Gastrocnemius medialis (tissue), 4 donors: Measurements from ENCODE around the gene RRP1.

Source experiments
- POLR2A ChIP-seq, 2 donors: fragments of 450-650 bp; IDR thresholded peaks; one replicate each; pipeline ENCODE4 v1.6.1; 2017; ENCODE audit warnings: antibody characterized with exemption in 2 of 2, mild to moderate bottlenecking in 2 of 2, moderate library complexity in 2 of 2
- TF ChIP-seq, protein P1 (sequence below), 5 experiments: fragments of 450-650 bp in 3 of 5; fragments of 200-600 bp in 2 of 5; sonication (generic) in 2 of 5; IDR thresholded peaks in 4 of 5; conservative IDR thresholded peaks in 1 of 5; 1 replicate in 4 of 5; 2 replicates in 1 of 5; pipeline ENCODE4 v1.5.1; 2016 to 2019; ENCODE audit warnings: antibody characterized with exemption in 5 of 5, mild to moderate bottlenecking in 3 of 5, moderate library complexity in 3 of 5

DNA sequence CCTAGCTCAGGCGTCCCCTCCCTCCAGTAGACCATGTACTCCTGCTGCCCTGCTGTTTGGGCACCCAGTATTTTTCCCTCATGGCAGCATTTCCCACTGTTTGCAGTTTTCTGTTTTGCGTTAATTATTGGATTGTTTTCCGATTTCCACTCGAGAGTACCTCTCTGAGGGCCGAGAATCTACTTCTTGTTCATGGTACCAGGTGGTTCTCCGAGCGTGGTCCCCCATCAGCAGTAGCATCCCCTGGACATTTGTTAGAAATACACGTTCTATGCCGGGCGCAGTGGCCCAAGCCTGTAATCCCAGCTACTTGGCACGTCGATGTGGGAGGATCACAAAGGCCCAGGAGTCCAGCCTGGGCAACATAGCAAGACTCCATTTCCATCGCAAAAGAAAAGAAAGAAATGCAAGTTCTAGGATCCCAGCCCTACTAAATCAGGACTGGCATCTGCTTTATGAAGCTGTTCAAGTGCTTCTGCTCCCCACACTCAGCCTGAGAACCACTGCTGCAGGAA, 690 bp downstream of the RRP1 start:
- TF ChIP-seq, protein P1, sequence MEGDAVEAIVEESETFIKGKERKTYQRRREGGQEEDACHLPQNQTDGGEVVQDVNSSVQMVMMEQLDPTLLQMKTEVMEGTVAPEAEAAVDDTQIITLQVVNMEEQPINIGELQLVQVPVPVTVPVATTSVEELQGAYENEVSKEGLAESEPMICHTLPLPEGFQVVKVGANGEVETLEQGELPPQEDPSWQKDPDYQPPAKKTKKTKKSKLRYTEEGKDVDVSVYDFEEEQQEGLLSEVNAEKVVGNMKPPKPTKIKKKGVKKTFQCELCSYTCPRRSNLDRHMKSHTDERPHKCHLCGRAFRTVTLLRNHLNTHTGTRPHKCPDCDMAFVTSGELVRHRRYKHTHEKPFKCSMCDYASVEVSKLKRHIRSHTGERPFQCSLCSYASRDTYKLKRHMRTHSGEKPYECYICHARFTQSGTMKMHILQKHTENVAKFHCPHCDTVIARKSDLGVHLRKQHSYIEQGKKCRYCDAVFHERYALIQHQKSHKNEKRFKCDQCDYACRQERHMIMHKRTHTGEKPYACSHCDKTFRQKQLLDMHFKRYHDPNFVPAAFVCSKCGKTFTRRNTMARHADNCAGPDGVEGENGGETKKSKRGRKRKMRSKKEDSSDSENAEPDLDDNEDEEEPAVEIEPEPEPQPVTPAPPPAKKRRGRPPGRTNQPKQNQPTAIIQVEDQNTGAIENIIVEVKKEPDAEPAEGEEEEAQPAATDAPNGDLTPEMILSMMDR (IDR thresholded peaks at IDR 0.05 in 4 of 5, conservative IDR thresholded peaks at IDR 0.05 in 1 of 5), result no peak
- TF ChIP-seq POLR2A (IDR thresholded peaks at IDR 0.05), result no peak
